OCI-LY1 (cell line): ENCODE results near the gene SLC29A1.

Source experiments
- H2AFZ ChIP-seq: fragments of 200-600 bp; sonication (generic), shearing (Covaris generic); 2 replicates; pipeline ENCODE4 v1.6.0; 2014; ENCODE audit warnings: antibody characterized with exemption, mild to moderate bottlenecking, low read length
- H3F3A ChIP-seq: fragments of 200-600 bp; sonication (generic), shearing (Covaris generic); 2 replicates; pipeline ENCODE4 v1.6.0; 2014; ENCODE audit warnings: mild to moderate bottlenecking, antibody characterized with exemption, low read length, moderate library complexity; ENCODE audit not compliant: insufficient read depth
- H3K27ac ChIP-seq: fragments of 200-600 bp; sonication (generic); 2 replicates; pipeline ENCODE4 v1.5.1; 2014; ENCODE audit warnings: low read length, mixed run types, mild to moderate bottlenecking, low read depth; ENCODE audit not compliant: poor library complexity, severe bottlenecking
- H3K27me3 ChIP-seq: fragments of 200-600 bp; sonication (generic); 2 replicates; pipeline ENCODE4 v1.6.0; 2014; ENCODE audit warnings: antibody characterized with exemption, mild to moderate bottlenecking, low read length, moderate library complexity; ENCODE audit not compliant: insufficient read depth
- H3K36me3 ChIP-seq: fragments of 200-600 bp; sonication (generic); 2 replicates; pipeline ENCODE4 v1.6.1; 2014; ENCODE audit warnings: mild to moderate bottlenecking, antibody characterized with exemption, low read length, moderate library complexity, mixed read lengths; ENCODE audit not compliant: insufficient read depth
- H3K4me1 ChIP-seq: fragments of 200-600 bp; sonication (generic); 2 replicates; pipeline ENCODE4 v1.5.1; 2014; ENCODE audit warnings: mild to moderate bottlenecking, low read length, moderate library complexity; ENCODE audit not compliant: insufficient read depth, severe bottlenecking
- H3K4me2 ChIP-seq: fragments of 200-600 bp; sonication (generic), shearing (Covaris generic); 2 replicates; pipeline ENCODE4 v1.6.1; 2014; ENCODE audit warnings: low read length
- H3K4me3 ChIP-seq: fragments of 200-600 bp; sonication (generic); 2 replicates; pipeline ENCODE4 v1.5.1; 2014; ENCODE audit warnings: low read length, low read depth, mild to moderate bottlenecking, mixed read lengths; ENCODE audit not compliant: poor library complexity, severe bottlenecking
- H3K79me2 ChIP-seq: fragments of 200-600 bp; shearing (Covaris generic); 2 replicates; pipeline ENCODE4 v1.6.1; 2016; ENCODE audit warnings: mixed run types, low read length, mixed read lengths; ENCODE audit not compliant: insufficient read depth
- H3K9ac ChIP-seq: fragments of 200-600 bp; sonication (generic), shearing (Covaris generic); 2 replicates; pipeline ENCODE4 v1.6.1; 2014; ENCODE audit warnings: mild to moderate bottlenecking, low read length, mixed read lengths
- H3K9me2 ChIP-seq: fragments of 200-600 bp; sonication (generic), shearing (Covaris generic); 2 replicates; pipeline ENCODE4 v1.6.1; 2014; ENCODE audit warnings: low read depth, mild to moderate bottlenecking, low read length, mixed read lengths
- H3K9me3 ChIP-seq: fragments of 200-600 bp; shearing (Covaris generic); 2 replicates; pipeline ENCODE4 v1.6.1; 2014; ENCODE audit warnings: low read length, mixed read lengths
- H4K20me1 ChIP-seq: fragments of 200-600 bp; sonication (generic), shearing (Covaris generic); 2 replicates; pipeline ENCODE4 v1.6.0; 2016; ENCODE audit warnings: mild to moderate bottlenecking, low read length; ENCODE audit not compliant: insufficient read depth
- EZH2 ChIP-seq: fragments of 200-600 bp; sonication (generic), shearing (Covaris generic); IDR thresholded peaks from 2 replicates; pipeline ENCODE4 v1.8.0; 2017; ENCODE audit warnings: borderline replicate concordance, mixed run types, mild to moderate bottlenecking, antibody characterized with exemption, low read length, moderate library complexity, mixed read lengths
- TF ChIP-seq, protein P1 (sequence below): fragments of 200-600 bp; sonication (generic), shearing (Covaris generic); IDR thresholded peaks from 2 replicates; pipeline ENCODE4 v1.5.1; 2017; ENCODE audit warnings: mild to moderate bottlenecking, antibody characterized with exemption, low read length, moderate library complexity, mixed read lengths

Gene SLC29A1

DNA sequence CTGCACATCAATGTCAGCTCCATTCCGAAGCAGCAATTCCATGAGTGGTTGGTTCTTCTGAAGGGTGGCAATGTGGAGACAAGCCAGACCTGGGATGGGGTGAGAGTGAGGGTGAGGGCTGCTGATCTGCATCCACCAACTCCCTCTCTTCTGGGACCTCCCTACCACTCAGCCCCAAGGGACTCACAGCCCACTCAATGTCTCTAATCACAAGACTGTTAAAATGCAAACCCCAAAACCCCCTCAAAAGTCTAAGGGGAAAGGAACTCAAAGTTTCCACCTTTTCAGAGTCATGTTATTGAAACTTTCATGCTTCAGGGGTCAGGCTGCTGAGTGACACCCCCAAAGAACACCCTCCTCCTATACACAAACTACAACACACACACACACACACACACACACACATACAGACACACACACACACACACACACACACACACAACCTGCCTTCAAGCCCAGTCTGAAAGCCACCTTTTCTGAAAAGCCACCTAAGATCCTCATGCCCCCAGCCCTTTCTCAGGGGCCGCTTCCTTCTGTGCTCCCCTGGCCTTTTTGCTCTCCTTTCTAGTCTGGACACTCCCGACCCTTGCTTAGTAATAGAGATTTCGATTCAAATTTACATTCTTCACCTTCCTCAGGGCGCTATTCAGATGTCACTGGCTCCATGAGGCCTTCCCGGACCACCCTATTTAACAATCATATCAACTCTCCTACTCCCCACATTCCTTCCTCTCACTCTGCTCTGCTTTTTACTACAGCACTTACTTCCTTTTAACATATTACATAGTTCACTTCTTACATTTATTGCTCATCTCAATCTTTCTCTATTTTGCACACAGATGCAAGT, 37.3 kb downstream of the SLC29A1 start:
- no peaks in the 10 kb centered on the region for H4K20me1 ChIP-seq
- no peak overlapping the region for H2AFZ ChIP-seq
- H3K79me2 ChIP-seq, result no peaks in the 10 kb centered on the region
- no peak overlapping the region for H3K4me3 ChIP-seq
- H3K27me3 ChIP-seq, result no peaks in the 10 kb centered on the region
- no peak for TF ChIP-seq EZH2
- TF ChIP-seq, protein P1, sequence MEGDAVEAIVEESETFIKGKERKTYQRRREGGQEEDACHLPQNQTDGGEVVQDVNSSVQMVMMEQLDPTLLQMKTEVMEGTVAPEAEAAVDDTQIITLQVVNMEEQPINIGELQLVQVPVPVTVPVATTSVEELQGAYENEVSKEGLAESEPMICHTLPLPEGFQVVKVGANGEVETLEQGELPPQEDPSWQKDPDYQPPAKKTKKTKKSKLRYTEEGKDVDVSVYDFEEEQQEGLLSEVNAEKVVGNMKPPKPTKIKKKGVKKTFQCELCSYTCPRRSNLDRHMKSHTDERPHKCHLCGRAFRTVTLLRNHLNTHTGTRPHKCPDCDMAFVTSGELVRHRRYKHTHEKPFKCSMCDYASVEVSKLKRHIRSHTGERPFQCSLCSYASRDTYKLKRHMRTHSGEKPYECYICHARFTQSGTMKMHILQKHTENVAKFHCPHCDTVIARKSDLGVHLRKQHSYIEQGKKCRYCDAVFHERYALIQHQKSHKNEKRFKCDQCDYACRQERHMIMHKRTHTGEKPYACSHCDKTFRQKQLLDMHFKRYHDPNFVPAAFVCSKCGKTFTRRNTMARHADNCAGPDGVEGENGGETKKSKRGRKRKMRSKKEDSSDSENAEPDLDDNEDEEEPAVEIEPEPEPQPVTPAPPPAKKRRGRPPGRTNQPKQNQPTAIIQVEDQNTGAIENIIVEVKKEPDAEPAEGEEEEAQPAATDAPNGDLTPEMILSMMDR, result no peak
- peaks cover 28% of the 10 kb centered on the region; the same call in 1 of the 2 replicates for H3K36me3 ChIP-seq
- H3K9ac ChIP-seq, result peak overlapping the region; percentile 23; the same call in 1 of the 2 replicates
- peaks cover 76% of the 10 kb centered on the region for H3K4me1 ChIP-seq
- no peaks in the 10 kb centered on the region for H3K9me3 ChIP-seq
- no peaks in the 10 kb centered on the region for H3K9me2 ChIP-seq
- peak overlapping the region; percentile 2; the same call in 1 of the 2 replicates for H3K4me2 ChIP-seq
- H3F3A ChIP-seq, result peaks cover 5% of the 10 kb centered on the region
- H3K27ac ChIP-seq, result peak overlapping the region; percentile 77

DNA sequence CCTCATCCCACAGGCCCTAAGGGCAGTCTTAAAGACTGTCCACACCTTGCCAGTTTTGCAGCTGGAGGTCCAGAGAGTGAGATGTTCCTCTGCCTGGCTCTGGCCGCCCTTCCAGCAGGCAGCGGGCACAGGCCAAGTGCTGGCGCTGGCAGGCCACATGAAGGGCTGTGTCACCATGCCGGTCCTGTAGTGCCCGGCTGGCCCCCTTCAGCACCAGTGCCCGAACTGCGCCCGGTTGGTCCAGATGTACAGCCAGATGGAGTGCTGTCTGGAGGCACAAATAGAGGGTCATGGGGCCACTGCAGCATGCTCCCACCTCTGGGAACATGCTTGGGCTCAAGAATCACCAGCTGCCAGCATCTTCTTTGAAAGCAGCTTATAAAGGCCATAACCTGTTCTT, 38.2 kb downstream of the SLC29A1 start:
- Histone ChIP-seq H3K4me1 (peaks cover 70% of the 10 kb centered on the region), H3K9me3 (no peaks in the 10 kb centered on the region), H3K27me3 (no peaks in the 10 kb centered on the region), H3K4me3 (no peak overlapping the region), H4K20me1 (no peaks in the 10 kb centered on the region), H3F3A (no peaks in the 10 kb centered on the region; the same call in 1 of the 2 replicates), H3K9ac (peak overlapping the region; percentile 89; the same call in 1 of the 2 replicates), H3K79me2 (no peaks in the 10 kb centered on the region), H3K36me3 (peaks cover 28% of the 10 kb centered on the region; the same call in 1 of the 2 replicates), H3K4me2 (peak overlapping the region; percentile 91; the same call in 1 of the 2 replicates), H2AFZ (no peak overlapping the region), H3K27ac (peak overlapping the region; percentile 80), H3K9me2 (no peaks in the 10 kb centered on the region)
- no peak for TF ChIP-seq EZH2
- TF ChIP-seq, protein P1, result no peak

DNA sequence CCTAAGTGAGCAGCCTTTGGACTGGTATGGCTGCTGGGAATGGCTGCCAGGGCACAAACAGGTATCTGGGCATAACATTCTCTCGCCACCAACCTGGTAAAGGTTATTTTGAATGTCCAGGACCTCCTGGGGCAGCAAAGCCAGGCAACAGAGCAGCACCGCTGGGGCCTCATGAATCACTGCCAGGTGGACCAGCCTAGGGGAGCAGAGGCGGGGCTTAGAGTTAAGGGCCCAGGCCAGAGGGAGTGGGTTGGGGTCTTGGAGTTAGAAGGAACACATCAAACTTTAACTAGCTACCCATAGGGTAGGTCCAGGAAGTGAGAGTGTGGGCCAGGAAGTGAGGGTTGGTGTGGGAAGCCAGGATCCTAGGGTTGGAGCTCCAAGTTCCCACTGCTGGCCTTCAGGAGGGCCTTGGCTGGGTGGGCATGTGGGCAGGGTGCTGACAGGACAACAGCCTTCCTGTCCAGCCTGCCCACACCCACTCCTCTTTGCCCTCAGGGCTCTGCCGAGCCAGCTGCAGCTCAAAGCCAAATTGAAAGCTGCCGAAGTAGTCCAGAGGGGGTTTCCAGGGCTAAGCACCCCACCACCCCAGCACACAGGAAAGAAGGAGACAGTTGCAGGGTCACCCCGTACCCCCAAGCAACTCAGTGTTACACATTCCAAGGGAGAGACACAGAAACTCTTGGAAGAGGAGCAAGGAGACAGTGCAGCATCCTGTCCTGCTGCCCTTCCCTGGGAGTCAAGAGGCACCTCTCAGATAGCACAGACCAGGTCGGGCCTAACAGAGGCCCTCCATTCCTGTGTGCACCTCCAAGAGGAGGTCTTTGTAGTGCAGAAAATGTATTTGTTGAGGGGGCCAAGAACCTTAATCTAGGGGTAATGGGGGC, 39.3 kb downstream of the SLC29A1 start:
- Histone ChIP-seq H3K4me3 (peak overlapping the region; percentile 76), H3K9me3 (no peaks in the 10 kb centered on the region), H3K9me2 (no peaks in the 10 kb centered on the region), H2AFZ (no peak overlapping the region), H3K79me2 (no peaks in the 10 kb centered on the region), H3K9ac (peak overlapping the region; percentile 89), H3K4me2 (peak overlapping the region; percentile 91), H3K27me3 (no peaks in the 10 kb centered on the region), H3K4me1 (peaks cover 65% of the 10 kb centered on the region), H3F3A (no peaks in the 10 kb centered on the region), H3K36me3 (peaks cover 28% of the 10 kb centered on the region; the same call in 1 of the 2 replicates), H3K27ac (peak overlapping the region; percentile 80), H4K20me1 (no peaks in the 10 kb centered on the region)
- TF ChIP-seq, protein P1, result no peak
- TF ChIP-seq EZH2, result no peak
